ENCODE results near the gene PRKAA2. TPM values are rescaled to one million over a fixed set of nuclear protein-coding genes. Genes with fewer than 3 reads are reported as not detected.
"Not testable (repeated sequence)": the region's sequence is repeated elsewhere in the genome, so short reads cannot be mapped to it uniquely, and the experiment has no call there.

Gene PRKAA2
- 11.1 TPM for total RNA-seq (2021; ENCODE audit: unreplicated experiment)
- polyA plus RNA-seq (2012; ENCODE audit: insufficient read length), result 3.8 TPM
- percentile 82 among the genes with signal in this experiment for Bru-seq, nascent RNA
- BruChase-seq, experiment 1, labeled RNA remaining after a 2-hour chase, result percentile 90 among the genes with signal in this experiment
- percentile 89 among the genes with signal in this experiment for BruChase-seq, experiment 2, labeled RNA remaining after a 6-hour chase
- long read RNA-seq, full-length matches to known transcripts, result 5 of 28 reads
- long read RNA-seq, partial matches to known transcripts, result 2 of 28 reads
- long read RNA-seq, other reads (novel, unspliced or antisense), result 21 of 28 reads

- Histone ChIP-seq H3K4me1 (ENCODE audit: control insufficient read depth, insufficient read depth, low read length) (peaks cover 11% of the 10 kb centered on the region), H3K9me3 (ENCODE audit: control insufficient read depth, insufficient read depth, low read depth, low read length) (no peaks in the 10 kb centered on the region), H3K27me3 (ENCODE audit: control insufficient read depth, insufficient read depth, low read length) (no peaks in the 10 kb centered on the region), H3K36me3 (ENCODE audit: control insufficient read depth, insufficient read depth, low read length) (no peaks in the 10 kb centered on the region), H3K4me3 (ENCODE audit: low read depth in 2 of 2, low read length in 2 of 2) (peak within 1 kb of the TSS; percentile 76 to 91), H3K27ac (ENCODE audit: low read length) (peak within 1 kb of the TSS; percentile 89)
- ATAC-seq (peak; percentile 91), DNase-seq (ENCODE audit: low read depth, low spot score) (no peak)
- CTCF ChIA-PET, result no interaction called here
- no TSS peak for BruUV-seq (replicated peaks)
- intact Hi-C loops (cut with micrococcal nuclease; ENCODE audit: unreplicated experiment) (loop anchor here (5.0 kb wide), 2 partner anchors 42 to 62 kb away; no protein-coding TSS in a partner anchor), in situ Hi-C loops (cut with HindIII; ENCODE audit: low pct_unique_long_range_greater_than_20kb, low sequenced_read_pairs) (no loop called here)
- POLR2A ChIA-PET, result no interaction called here
- TF ChIP-seq TCF7L2 (IDR thresholded peaks at IDR 0.05; ENCODE audit: low read depth, low read length), result no peak
- peak; percentile 27; the same call in 1 of the 2 replicates for TF ChIP-seq CTCF (IDR thresholded peaks at IDR 0.05)
- no peak for TF ChIP-seq REST (IDR thresholded peaks at IDR 0.05; ENCODE audit: insufficient read depth in 1 of 2, low read depth in 2 of 2, low read length in 1 of 2)
- TF ChIP-seq POLR2AphosphoS5 (IDR thresholded peaks at IDR 0.05; ENCODE audit: low read depth, low read length), result no peak
Observed at GRCh38 chr1:56644919-56645676, at the start of gene PRKAA2. PRKAA2 (plus strand) TSS chr1:56645314; CDS start chr1:56645388, 74 bp downstream.

- ATAC-seq; in situ Hi-C loops (cut with HindIII; ENCODE audit: low pct_unique_long_range_greater_than_20kb, low sequenced_read_pairs); BruUV-seq (replicated peaks); H3K4me1 ChIP-seq (ENCODE audit: control insufficient read depth, insufficient read depth, low read length); DNase-seq (ENCODE audit: low read depth, low spot score); POLR2A ChIA-PET; H3K9me3 ChIP-seq (ENCODE audit: control insufficient read depth, insufficient read depth, low read depth, low read length); H3K27ac ChIP-seq (ENCODE audit: low read length); CTCF ChIA-PET; H3K36me3 ChIP-seq (ENCODE audit: control insufficient read depth, insufficient read depth, low read length); intact Hi-C loops (cut with micrococcal nuclease; ENCODE audit: unreplicated experiment); H3K27me3 ChIP-seq (ENCODE audit: control insufficient read depth, insufficient read depth, low read length); H3K4me3 ChIP-seq (ENCODE audit: low read depth in 2 of 2, low read length in 2 of 2): not testable (repeated sequence)
Observed at GRCh38 chr1:56595397-56596191, 49.5 kb upstream of the PRKAA2 start.

GRCh38 chr1:56610097-56610496 lies 35.0 kb upstream of the PRKAA2 start:
- POLR2A ChIA-PET; BruUV-seq (replicated peaks); H3K36me3 ChIP-seq (ENCODE audit: control insufficient read depth, insufficient read depth, low read length); H3K4me1 ChIP-seq (ENCODE audit: control insufficient read depth, insufficient read depth, low read length); DNase-seq (ENCODE audit: low read depth, low spot score); CTCF ChIA-PET; ATAC-seq; H3K4me3 ChIP-seq (ENCODE audit: low read depth in 2 of 2, low read length in 2 of 2); H3K27ac ChIP-seq (ENCODE audit: low read length); in situ Hi-C loops (cut with HindIII; ENCODE audit: low pct_unique_long_range_greater_than_20kb, low sequenced_read_pairs); H3K27me3 ChIP-seq (ENCODE audit: control insufficient read depth, insufficient read depth, low read length); H3K9me3 ChIP-seq (ENCODE audit: control insufficient read depth, insufficient read depth, low read depth, low read length); intact Hi-C loops (cut with micrococcal nuclease; ENCODE audit: unreplicated experiment): not testable (repeated sequence)

GRCh38 chr1:56610770-56611169 lies 34.3 kb upstream of the PRKAA2 start:
- H3K9me3 ChIP-seq (ENCODE audit: control insufficient read depth, insufficient read depth, low read depth, low read length); intact Hi-C loops (cut with micrococcal nuclease; ENCODE audit: unreplicated experiment); ATAC-seq; H3K36me3 ChIP-seq (ENCODE audit: control insufficient read depth, insufficient read depth, low read length); H3K4me3 ChIP-seq (ENCODE audit: low read depth in 2 of 2, low read length in 2 of 2); CTCF ChIA-PET; BruUV-seq (replicated peaks); POLR2A ChIA-PET; H3K27me3 ChIP-seq (ENCODE audit: control insufficient read depth, insufficient read depth, low read length); in situ Hi-C loops (cut with HindIII; ENCODE audit: low pct_unique_long_range_greater_than_20kb, low sequenced_read_pairs); H3K4me1 ChIP-seq (ENCODE audit: control insufficient read depth, insufficient read depth, low read length); H3K27ac ChIP-seq (ENCODE audit: low read length); DNase-seq (ENCODE audit: low read depth, low spot score): not testable (repeated sequence)

All from Panc1 (cell line).